GM13976 (cell line): ENCODE measurements around the gene METTL23.

Experiments used
- DNase-seq: peaks from one replicate; pipeline ENCODE4 v3.0.0; 2012; ENCODE audit warnings: low spot score
- CTCF ChIP-seq: IDR thresholded peaks from 2 replicates; pipeline ENCODE4 v1.5.1; 2012; ENCODE audit warnings: borderline replicate concordance, mild to moderate bottlenecking; ENCODE audit not compliant: insufficient read depth; ENCODE audit errors: extremely low read depth, missing control alignments, control extremely low read depth
- in situ Hi-C: fragments of 300-500 bp; cut with MboI; formaldehyde crosslinking; loops from one replicate; pipeline ENCODE4 v1.12.0; 2022; ENCODE audit warnings: low sequenced_read_pairs, mixed read lengths, inconsistent platforms; ENCODE audit not compliant: unreplicated experiment

The METTL23 gene

GRCh38 chr17:76714822-76715495 lies 11.7 kb upstream of the METTL23 start:
- in situ Hi-C loops: no loop called here
- DNase-seq: no peak
- peak; percentile 76 for TF ChIP-seq CTCF

- in situ Hi-C loops: no loop called here
- DNase-seq: no peak
- TF ChIP-seq CTCF: no peak
Measured at GRCh38 chr17:76715496-76715830, 11.2 kb upstream of the METTL23 start.

- in situ Hi-C loops: no loop called here
- TF ChIP-seq CTCF: no peak
- DNase-seq: no peak
Measured at GRCh38 chr17:76716146-76716838, 10.3 kb upstream of the METTL23 start.

GRCh38 chr17:76716839-76717215 lies 9.8 kb upstream of the METTL23 start:
- no peak for TF ChIP-seq CTCF
- in situ Hi-C loops: no loop called here
- no peak for DNase-seq

GRCh38 chr17:76718516-76718915 lies 8.1 kb upstream of the METTL23 start:
- DNase-seq: no peak
- in situ Hi-C loops: no loop called here
- no peak for TF ChIP-seq CTCF

- no peak for DNase-seq
- in situ Hi-C loops: no loop called here
- TF ChIP-seq CTCF: no peak
Measured at GRCh38 chr17:76720211-76720610, 6.4 kb upstream of the METTL23 start.
